Measurements from ENCODE around the gene PLEKHO2. TPM values are rescaled to one million over a fixed set of nuclear protein-coding genes. Genes with fewer than 3 reads are reported as not detected.

Gene PLEKHO2
- total RNA-seq, 4 donors from 2014 or later = 5.6 to 18.3 (median 7.2) TPM

DNA sequence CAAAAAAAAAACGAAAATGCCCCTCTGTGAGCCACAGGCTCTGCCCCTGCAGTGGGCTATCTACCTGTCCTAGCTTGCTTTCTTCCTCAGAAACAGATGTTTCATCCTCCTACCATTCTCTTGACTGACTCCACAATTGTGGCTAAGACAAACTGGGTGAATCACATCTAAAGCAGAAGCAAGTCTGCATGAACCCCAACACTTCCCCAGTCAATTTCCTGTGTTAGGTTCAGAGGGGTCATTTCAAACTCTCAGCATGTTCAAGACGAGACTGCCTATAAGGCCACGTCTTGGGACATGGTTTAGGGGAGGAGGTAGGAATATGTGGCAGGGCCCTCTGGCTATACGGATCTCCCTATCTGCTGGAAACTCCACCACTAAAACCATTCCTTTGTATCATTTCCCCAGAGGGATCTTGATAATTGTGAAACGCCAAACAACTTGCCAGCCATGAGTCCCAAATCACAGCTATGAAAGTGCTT, 41.4 kb downstream of the PLEKHO2 start:
- H3K27me3 ChIP-seq = no peaks in the 10 kb centered on the region
- no peak for TF ChIP-seq POLR2A (IDR thresholded peaks at IDR 0.05)
- intact Hi-C loops (cut with DNase I) = no loop called here
- no peak for DNase-seq
- peaks cover 22 to 38% (median 27%) of the 10 kb centered on the region in 3 donors for H3K4me1 ChIP-seq
- peak overlapping the region; percentile 30 to 82 (median 56) for H3K27ac ChIP-seq
- H3K9me3 ChIP-seq = no peaks in the 10 kb centered on the region
- H3K36me3 ChIP-seq = no peaks in the 10 kb centered on the region
- H3K4me3 ChIP-seq = no peak overlapping the region
- 31 to 45% methylated on average over 4 to 5 of the region's 5 CpGs for WGBS, 2 donors

DNA sequence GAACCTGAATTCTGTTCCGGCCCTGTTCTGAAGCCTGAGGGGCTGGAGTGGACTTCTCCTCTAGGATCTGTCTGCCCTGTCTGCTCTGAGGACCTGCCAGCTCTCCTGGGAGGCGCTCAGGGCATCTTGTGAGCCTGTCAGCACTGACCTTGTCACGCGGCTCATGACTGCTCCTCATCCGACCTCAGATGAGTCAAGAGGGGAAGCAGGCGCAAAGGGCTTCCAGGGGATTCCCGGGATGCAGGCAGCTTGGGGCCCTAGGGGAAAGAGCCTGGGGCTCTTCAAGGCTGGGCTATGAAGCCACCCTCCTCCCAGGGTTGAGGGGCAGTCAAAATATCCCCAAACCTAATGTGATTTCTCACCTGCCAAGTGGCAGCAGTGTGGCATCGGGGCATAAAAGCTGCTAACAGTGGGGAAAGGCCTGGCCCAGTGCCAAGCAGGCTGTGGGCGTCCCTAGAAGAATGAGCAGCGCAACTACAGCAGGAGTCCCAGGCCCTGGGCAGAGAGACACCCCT, 42.3 kb downstream of the PLEKHO2 start:
- Histone ChIP-seq H3K4me3 (no peak overlapping the region), H3K27ac (peak overlapping the region; percentile 30 to 82 (median 56)), H3K36me3 (no peaks in the 10 kb centered on the region), H3K9me3 (no peaks in the 10 kb centered on the region), H3K4me1 (peaks cover 22 to 31% (median 27%) of the 10 kb centered on the region in 3 donors), H3K27me3 (no peaks in the 10 kb centered on the region)
- WGBS, 2 donors = 24 to 25% methylated on average over 4 to 6 of the region's 10 CpGs
- intact Hi-C loops (cut with DNase I) = no loop called here
- TF ChIP-seq POLR2A (IDR thresholded peaks at IDR 0.05) = peak in 1 of 4 donors; percentile 23
- TF ChIP-seq, protein P1, sequence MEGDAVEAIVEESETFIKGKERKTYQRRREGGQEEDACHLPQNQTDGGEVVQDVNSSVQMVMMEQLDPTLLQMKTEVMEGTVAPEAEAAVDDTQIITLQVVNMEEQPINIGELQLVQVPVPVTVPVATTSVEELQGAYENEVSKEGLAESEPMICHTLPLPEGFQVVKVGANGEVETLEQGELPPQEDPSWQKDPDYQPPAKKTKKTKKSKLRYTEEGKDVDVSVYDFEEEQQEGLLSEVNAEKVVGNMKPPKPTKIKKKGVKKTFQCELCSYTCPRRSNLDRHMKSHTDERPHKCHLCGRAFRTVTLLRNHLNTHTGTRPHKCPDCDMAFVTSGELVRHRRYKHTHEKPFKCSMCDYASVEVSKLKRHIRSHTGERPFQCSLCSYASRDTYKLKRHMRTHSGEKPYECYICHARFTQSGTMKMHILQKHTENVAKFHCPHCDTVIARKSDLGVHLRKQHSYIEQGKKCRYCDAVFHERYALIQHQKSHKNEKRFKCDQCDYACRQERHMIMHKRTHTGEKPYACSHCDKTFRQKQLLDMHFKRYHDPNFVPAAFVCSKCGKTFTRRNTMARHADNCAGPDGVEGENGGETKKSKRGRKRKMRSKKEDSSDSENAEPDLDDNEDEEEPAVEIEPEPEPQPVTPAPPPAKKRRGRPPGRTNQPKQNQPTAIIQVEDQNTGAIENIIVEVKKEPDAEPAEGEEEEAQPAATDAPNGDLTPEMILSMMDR (IDR thresholded peaks at IDR 0.05) = no peak
- DNase-seq = no peak

DNA sequence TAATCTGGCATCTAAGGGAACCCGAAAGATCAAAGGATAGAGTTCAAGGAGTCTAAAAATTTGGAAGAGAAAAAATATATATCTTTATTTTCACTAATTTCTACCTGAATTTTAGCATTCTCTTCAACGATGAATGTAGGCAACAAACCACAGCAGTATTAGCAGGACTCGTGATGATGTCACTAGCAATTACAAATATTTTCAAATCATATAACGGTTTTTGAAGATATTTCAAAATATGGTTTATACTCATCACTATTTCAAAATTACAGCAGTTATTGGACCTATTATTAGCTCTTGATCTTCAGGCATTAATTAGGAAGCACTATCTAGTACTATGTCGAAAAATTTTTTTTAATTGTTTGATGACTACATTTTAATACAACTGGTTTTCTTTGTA, 43.0 kb downstream of the PLEKHO2 start:
- no peak for TF ChIP-seq POLR2A (IDR thresholded peaks at IDR 0.05)
- TF ChIP-seq, protein P1 (IDR thresholded peaks at IDR 0.05) = no peak
- Histone ChIP-seq H3K36me3 (no peaks in the 10 kb centered on the region), H3K27ac (peak overlapping the region in 1 of 4 donors; percentile 30), H3K4me3 (no peak overlapping the region), H3K9me3 (no peaks in the 10 kb centered on the region), H3K27me3 (no peaks in the 10 kb centered on the region), H3K4me1 (peaks cover 22 to 31% (median 27%) of the 10 kb centered on the region in 3 donors)
- 62 to 80% methylated on average over 5 of the region's 5 CpGs for WGBS, 2 donors
- intact Hi-C loops (cut with DNase I) = no loop called here
- DNase-seq = no peak

DNA sequence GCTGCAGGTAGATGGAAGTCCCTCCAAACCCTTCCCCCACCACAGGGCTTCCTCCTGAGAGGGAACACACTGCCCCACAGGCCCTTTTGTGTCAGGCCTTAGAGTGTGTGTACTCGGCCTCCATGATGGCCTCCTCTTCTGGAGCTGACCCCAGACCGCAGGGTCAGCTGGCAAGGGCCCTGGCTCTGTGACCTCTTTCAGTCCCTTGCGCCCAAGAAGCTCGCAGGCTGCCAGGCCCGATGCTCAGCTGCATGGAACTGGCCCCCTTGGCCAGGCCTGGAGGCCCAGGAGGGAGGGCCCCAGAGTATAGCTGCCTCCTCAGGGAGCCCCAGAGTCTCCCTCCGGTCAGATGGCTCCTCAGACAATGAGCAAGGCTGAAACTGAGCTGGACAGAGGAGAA, 46.6 kb downstream of the PLEKHO2 start:
- H3K27ac ChIP-seq = no peak overlapping the region
- H3K27me3 ChIP-seq = no peaks in the 10 kb centered on the region
- intact Hi-C loops (cut with DNase I) = no loop called here
- H3K4me1 ChIP-seq = peaks cover 14 to 32% (median 27%) of the 10 kb centered on the region in 3 donors
- H3K36me3 ChIP-seq = no peaks in the 10 kb centered on the region
- TF ChIP-seq POLR2A (IDR thresholded peaks at IDR 0.05) = no peak
- TF ChIP-seq, protein P1 (IDR thresholded peaks at IDR 0.05) = no peak
- H3K4me3 ChIP-seq = no peak overlapping the region
- H3K9me3 ChIP-seq = no peaks in the 10 kb centered on the region
- DNase-seq = no peak
- 73 to 100% methylated on average over 1 of the region's 6 CpGs for WGBS, 2 donors

DNA sequence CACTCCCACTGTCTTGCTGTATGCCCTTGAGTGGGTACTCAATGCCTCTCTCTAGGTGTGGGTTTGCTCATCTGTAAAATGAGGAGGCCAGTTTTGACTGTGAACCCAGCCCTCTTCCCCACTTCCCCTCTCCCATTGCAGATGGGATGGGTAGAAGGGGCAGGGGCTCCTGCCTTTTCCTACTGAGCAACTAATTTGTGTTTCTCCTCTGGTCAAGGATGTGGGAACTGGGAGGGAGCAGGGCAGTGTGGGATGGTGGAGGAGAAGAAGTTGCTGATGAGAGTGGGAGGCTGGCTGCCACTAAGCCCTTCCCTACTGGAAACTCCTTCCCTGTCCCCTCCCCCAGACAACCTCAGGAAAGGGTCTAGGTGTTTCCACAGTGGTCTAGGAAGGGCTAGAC, 49.8 kb downstream of the PLEKHO2 start:
- TF ChIP-seq, protein P1 (IDR thresholded peaks at IDR 0.05) = no peak
- no peak for TF ChIP-seq POLR2A (IDR thresholded peaks at IDR 0.05)
- Histone ChIP-seq H3K9me3 (no peaks in the 10 kb centered on the region), H3K27ac (peak overlapping the region; percentile 55 to 97 (median 92)), H3K4me3 (no peak overlapping the region), H3K4me1 (peaks cover 23 to 52% (median 40%) of the 10 kb centered on the region in 3 donors), H3K27me3 (no peaks in the 10 kb centered on the region), H3K36me3 (no peaks in the 10 kb centered on the region)
- DNase-seq = no peak
- intact Hi-C loops (cut with DNase I) = loop anchor here (10.0 kb wide), 1 partner anchor 47 kb away; the partner anchor contains the start of gene PLEKHO2

Measured in esophagus squamous epithelium (tissue), 5 donors.